Keratinocyte (primary cell): ENCODE data around the gene CD55.

Experiments used
- EZH2 ChIP-seq: IDR thresholded peaks from one replicate; pipeline ENCODE4 v1.6.1; 2012; ENCODE audit warnings: inconsistent platforms, mild to moderate bottlenecking, low read length, moderate library complexity
- TF ChIP-seq, protein P1 (sequence below), 3 experiments: IDR thresholded peaks in 1 of 3; conservative IDR thresholded peaks in 1 of 3; optimal IDR thresholded peaks in 1 of 3; 2 replicates in 2 of 3; 3 replicates in 1 of 3; pipeline versions ENCODE3 to v1.5.1; 2011; ENCODE audit warnings: low read length in 3 of 3, mild to moderate bottlenecking in 3 of 3, moderate library complexity in 2 of 3, control low read depth in 1 of 3, inconsistent platforms in 1 of 3; ENCODE audit not compliant: insufficient read depth in 2 of 3; ENCODE audit errors: extremely low read depth in 1 of 3

DNA sequence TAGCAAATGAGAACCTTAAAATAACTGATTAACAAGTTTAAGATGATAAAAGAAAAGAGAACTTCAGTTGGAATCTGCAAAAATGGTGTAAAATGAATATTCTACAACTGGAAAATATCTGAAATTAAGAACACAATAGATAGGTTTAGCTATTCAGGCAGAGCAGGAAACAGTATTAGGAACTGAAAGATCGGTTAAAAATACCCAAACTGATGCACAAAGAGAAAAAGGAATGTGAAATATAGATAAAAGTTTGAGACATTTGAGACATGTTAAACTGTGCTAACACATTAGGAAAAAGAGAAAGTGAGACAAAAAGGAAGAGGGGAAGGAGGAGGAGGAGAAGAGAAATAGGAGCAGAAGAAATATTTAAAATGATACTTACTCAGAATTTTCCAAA lies 12.1 kb downstream of the CD55 start:
- TF ChIP-seq, protein P1, sequence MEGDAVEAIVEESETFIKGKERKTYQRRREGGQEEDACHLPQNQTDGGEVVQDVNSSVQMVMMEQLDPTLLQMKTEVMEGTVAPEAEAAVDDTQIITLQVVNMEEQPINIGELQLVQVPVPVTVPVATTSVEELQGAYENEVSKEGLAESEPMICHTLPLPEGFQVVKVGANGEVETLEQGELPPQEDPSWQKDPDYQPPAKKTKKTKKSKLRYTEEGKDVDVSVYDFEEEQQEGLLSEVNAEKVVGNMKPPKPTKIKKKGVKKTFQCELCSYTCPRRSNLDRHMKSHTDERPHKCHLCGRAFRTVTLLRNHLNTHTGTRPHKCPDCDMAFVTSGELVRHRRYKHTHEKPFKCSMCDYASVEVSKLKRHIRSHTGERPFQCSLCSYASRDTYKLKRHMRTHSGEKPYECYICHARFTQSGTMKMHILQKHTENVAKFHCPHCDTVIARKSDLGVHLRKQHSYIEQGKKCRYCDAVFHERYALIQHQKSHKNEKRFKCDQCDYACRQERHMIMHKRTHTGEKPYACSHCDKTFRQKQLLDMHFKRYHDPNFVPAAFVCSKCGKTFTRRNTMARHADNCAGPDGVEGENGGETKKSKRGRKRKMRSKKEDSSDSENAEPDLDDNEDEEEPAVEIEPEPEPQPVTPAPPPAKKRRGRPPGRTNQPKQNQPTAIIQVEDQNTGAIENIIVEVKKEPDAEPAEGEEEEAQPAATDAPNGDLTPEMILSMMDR (optimal IDR thresholded peaks at IDR 0.05 in 1 of 3, IDR thresholded peaks at IDR 0.05 in 1 of 3, conservative IDR thresholded peaks at IDR 0.05 in 1 of 3; ENCODE audit: extremely low read depth in 1 of 3, insufficient read depth in 2 of 3, low read length in 3 of 3), result no peak
- no peak for TF ChIP-seq EZH2
